Fibroblast of skin of scalp (primary cell): ENCODE data around the gene ST3GAL6.

ENCODE experiments used
- DNase-seq: peaks from one replicate; pipeline ENCODE4 v3.0.0-alpha.2; 2013

The ST3GAL6 gene

GRCh38 chr3:98777801-98778220, 14.7 kb downstream of the ST3GAL6 start:
- DNase-seq, result peak; percentile 75

DNA sequence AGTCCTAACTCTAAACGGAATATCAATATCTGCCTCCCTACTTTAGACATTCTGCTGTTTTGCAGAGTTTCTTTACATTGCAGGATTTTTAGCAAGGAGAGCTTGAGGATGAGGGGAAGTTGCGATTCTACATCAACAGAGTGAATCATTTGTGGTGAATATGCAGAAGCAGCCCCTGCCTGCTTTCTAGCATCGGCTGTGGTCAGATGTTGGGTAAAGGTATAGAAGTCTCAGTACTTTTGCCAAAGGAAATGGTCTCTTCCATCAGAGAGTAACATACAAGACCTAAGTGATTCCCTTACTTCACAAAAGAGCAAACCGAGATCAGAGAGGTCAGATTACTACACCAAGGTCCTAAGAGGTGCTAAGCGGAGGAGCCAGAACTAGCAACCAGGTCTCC, 15.2 kb downstream of the ST3GAL6 start:
- DNase-seq, result peak; percentile 26

DNA sequence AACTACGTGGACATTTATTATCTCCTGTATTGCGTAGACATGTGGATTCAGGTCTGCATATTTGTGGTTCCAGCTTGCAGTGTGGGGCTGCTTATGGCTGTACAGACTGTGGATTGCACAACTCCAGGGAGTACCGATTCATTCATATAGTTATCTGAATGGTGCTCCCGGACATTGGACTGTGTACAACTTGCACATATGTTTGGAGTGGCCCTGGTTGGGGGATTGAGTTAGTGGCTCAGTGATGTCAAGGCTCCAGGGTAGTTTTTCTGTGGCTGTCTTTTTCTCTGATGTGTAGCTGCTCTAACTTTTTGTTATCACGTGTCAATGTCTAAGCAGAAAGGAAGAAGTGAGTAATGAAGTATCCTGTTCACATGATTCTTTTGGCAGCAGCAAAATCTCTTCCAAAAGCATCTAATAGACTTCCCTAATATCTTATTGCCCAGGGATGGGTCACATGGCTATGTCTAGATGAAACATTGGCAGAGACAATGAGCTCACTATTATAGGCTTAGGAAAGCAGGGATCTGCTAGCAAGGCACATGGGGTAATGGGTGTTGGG, 15.8 kb downstream of the ST3GAL6 start:
- DNase-seq, result peak; percentile 86

- peak; percentile 31 for DNase-seq
Measured at GRCh38 chr3:98779541-98780335, 16.6 kb downstream of the ST3GAL6 start.

DNA sequence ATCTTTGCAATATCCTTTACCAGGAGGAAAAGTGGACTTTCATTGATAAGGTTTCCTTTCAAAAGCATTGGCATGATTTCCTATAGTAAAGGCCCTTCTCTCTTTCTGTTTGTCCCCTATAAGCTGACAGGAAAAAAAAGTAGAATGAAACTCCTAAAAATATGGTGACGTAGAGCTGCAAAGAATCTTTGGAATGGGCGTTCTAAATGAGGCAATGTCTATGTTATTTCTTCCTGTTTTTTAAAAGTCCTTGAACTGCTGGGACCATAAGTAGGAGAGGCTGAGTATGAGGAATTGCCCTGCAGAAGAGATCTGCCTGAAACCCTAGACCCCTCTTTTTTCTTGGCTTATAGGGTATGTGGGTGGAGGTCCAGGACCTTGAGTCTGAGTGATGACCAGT, 17.2 kb downstream of the ST3GAL6 start:
- DNase-seq, result peak; percentile 52

DNA sequence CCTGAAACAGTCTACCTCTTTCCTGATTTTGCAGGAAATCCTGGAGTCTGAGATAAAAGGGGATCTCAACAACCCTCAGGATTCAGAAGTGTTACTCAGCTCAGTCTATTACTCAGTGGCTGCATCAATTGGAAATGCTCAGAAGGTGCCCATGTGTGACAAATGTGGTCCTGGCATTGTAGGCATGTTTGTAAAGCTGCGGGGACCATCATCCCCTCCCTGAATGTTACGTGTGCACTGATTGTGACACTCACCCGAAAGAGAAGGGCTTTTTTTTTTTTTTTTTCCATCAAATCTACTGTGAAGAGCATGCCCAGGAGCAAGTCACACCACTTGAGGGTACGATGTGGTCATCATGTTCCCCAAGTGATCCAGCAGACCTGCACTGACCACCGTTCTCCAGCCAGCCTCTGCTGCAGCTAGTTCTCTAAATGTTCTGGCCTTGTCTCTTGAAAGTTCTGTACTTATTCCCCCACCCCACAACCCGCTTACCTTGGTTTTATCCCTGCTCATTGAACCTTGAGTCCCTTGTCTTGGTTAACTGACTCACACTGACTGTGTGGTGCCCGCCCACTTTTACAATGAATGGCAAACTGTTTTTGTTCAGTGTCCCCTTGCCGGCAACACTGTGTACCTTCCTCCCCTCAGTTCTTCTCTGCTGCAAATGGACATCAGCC, 19.8 kb downstream of the ST3GAL6 start:
- DNase-seq, result no peak

GRCh38 chr3:98784042-98784441, 20.9 kb downstream of the ST3GAL6 start:
- no peak for DNase-seq

DNA sequence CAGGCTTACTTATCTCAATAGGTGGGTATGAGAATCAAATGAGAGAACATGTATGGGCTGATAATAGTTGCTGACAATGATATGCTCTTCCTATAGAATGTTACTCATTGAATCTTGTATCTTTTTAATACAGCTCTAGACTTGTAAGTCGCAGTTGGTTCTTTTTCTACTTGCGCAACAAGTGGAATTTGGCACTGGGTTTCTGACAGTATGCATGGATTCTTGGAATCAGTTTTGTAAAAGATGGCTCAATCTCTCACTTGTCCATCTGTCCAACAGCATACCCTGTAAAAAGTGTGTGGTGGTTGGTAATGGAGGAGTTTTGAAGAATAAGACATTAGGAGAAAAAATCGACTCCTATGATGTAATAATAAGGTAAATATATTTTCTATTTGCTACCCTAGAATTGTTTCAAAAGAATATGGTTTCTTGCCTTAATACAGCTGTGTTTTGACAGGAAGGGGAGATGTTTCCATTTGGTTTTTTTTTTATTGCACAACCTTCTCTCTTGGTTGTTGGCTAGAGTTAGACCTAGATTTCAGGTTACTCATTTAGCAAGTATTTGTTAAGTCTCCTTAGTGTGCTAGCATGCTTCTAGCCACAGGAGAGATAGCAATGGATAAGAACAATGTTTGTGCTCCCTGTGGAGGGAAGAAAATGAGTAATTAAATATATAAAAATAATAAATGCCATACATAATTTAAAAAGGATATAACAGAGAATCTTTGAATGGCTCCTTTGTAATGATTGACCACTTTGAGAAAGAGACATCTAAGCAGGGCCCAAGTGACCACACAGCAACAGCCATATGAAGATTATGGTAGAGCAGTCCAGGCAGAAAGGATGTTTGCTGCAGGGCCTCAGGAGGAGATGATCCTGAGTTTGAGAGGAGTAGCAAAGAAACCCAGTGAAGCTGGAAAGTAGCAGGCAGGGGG, 21.8 kb downstream of the ST3GAL6 start:
- peak; percentile 91 for DNase-seq

- DNase-seq, result no peak
Measured at GRCh38 chr3:98786364-98787006, 23.3 kb downstream of the ST3GAL6 start.

DNA sequence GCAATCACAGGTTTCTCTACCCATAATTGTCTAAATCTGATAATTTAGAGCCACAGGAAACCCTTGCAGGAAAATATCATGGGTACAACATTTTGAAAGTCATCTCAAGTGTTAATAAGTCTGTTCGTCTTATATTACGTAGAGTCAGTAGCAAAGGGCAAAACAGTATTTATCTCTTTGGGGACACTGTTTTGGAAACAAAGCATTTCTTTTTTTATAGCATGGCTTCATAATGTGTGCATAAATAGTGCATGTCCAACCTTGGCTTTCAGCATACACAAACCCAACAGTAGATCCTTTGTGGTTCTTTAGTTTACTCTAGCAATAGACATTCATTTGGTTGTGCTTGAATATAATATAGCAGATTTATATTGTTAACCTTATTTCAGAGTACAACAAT, 24.0 kb downstream of the ST3GAL6 start:
- no peak for DNase-seq

DNA sequence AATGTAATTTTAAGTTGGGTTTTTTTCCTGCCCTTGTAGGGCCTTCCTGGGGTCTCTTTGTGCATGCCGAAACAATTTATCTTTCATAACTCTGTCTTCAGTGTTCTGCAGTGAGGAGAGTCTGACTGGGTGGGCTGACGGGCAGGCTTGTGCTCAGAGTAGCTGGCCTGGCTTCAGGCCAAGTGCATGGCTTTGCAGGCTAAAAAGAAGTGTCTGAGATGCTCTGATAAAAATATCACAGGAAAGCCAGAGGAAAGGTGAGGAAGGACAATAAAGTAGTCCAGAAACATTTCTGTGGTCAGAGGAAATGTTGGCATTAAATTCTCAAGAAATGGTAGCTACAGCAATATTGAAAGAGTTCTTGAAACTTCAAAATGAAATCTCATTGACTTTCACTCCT, 25.5 kb downstream of the ST3GAL6 start:
- DNase-seq, result peak; percentile 27

GRCh38 chr3:98791341-98792325, 28.5 kb downstream of the ST3GAL6 start:
- DNase-seq, result peak; percentile 49

DNA sequence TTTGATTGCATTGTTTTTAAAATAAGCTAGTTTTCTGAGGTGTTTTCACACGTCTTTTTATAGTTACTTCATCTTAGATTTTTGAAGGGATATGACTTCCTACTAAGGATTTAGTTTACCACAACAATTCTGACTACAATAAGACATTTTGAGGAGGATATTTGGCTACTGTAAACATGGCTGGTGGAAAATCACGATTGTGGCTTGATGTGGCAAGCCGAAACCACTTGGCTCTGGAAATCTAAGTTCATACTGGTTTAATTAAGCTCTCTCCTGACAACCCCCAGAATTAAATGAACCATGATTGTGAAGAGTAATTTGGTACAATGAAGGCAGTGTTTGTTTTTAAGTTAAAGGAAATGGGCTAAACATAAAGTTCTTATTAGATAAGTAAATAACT, 30.8 kb downstream of the ST3GAL6 start:
- DNase-seq, result no peak

GRCh38 chr3:98796334-98796733, 33.2 kb downstream of the ST3GAL6 start:
- no peak for DNase-seq

- no peak for DNase-seq
Measured at GRCh38 chr3:98797905-98798304, 34.8 kb downstream of the ST3GAL6 start.

GRCh38 chr3:98798820-98799219, 35.7 kb downstream of the ST3GAL6 start:
- no peak for DNase-seq

DNA sequence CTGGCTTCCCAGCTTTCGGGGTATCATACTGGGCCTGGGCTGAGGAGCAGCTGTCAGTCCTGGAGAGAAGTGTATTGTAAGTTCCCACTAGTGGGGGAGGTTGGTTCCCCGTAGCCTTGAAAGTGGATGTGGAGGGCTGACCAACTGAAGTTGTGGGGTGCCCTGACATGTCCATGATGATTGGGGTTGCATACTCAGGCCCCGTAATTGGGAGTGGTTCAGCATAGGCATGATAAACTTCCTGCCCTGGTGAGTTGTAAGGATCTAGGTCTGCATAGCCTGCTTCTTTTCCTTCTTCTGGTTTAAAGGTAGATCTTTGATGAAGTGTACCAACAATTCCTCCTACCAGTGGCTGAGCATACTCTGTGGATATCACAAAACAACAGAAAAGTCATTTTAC, 36.3 kb downstream of the ST3GAL6 start:
- DNase-seq, result no peak

DNA sequence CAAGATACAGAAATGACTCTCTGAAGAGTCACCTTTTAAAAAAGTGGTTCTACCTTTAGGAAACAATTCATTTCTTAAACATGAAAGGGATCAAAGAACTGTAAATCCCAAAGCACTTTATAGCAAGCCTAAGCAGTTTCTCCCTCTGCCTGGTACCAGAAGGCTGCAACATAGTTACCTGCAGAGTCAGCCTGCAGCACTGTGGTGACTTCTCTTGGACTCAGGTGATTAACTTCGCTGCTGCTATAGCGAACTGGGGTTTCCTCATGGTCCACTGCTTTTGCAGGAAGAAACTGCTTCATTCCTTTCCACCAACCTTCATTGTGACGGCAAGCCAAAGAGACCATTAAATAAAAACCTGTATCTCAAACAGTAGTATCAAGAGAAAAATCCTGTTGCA, 37.3 kb downstream of the ST3GAL6 start:
- DNase-seq, result no peak

DNA sequence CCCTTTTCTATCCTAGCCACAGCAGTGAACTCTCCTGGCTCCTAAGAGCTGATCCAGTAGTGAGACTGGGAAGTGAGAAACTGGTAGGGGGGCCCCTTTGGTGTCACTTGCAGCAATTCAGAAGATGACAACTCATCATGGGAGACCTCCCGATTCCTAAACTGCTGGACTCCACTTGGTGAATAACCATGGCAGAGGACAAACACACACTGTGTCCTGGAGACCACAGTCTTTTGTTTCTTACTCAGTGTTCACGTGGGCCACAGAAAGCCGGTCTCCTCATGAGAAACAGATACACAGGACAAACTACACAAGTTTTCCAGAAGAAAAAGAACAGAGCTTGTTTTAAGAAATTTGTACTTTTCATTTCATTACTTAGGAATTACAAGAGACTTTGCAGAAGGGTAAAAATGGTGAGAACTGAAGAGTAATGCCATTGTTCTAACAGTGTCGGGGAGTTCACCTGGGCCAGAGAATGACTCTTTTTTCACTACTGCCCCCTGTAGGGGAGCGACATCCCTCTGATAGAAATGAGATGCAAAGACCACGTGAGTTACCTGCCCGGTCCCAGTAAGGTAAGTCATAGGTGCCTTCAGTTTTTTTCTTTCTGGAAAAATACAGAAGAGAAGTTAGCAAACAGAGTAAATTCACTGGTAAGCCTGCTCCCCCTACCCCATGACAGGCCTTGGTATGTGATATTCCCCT, 38.1 kb downstream of the ST3GAL6 start:
- DNase-seq, result no peak

DNA sequence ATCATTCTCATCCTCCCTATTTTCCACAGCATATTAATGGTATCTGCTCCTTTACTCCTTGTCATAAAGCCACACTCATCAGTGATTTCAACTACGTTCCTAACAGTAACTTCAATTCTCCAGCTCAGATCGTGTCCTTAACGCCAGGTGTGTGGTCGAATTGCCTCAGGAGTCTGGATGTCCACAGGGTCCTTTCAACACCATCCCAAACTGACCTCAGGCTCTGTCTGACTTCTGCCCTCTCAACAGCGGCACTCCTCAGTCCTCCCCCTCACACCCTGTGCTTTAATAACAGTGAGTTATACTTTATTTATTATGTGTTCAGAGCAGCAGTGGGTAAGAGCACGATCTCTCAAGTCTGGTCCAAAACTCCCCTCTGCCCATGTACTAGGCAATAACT, 42.4 kb downstream of the ST3GAL6 start:
- DNase-seq, result no peak
